Activated CD8-positive, alpha-beta memory T cell treated with anti-CD3 and anti-CD28 coated beads for 48 hours (primary cell): Measurements from ENCODE around the gene FILIP1L.

Source experiments
- DNase-seq, 3 experiments: peaks; one replicate each; pipeline ENCODE4 v3.0.0-alpha.2; 2020; ENCODE audit warnings: low read depth in 2 of 3, low spot score in 2 of 3

The FILIP1L gene

DNA sequence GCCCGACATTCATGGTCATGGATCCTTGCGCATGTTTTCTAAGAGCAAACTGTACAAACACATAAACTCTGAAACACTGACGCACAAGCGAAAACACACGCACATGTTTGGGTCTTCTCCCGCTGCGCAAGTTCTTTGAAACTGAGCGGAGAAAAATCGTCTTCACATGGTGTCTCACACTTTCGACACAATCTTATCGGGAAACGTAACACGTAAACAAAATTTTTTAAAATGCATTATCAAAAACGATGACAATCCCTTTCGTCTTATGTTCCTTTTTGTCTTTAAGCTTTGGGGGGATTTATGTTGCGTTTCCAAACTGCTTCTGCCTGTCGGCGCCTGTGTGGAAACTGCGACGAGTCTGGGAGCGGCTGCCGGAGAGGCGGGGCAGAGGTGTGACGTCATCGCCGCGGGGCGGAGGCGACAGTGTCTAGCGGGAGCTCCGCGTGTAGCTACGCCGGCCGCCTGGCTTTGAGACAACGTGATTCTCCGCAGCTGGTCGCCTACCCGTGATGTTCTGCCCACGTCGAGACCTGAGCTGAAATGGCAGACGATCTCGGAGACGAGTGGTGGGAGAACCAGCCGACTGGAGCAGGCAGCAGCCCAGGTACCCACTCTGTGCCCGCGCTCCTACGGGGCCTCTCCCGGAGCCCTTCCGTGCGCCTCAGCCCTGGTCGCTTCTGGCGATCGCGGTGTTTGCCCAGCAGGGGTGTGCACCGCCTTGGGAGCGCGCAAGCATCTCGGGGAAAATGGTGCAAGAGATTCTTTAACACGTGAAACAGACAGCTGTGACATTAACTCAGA lies 296.7 kb downstream of the FILIP1L start, which contains the start of gene CMSS1:
CMSS1 (plus strand) TSS at position 426 of the 804 bp plus-strand sequence.
- peak; percentile 82 to 97 (median 95) for DNase-seq

GRCh38 chr3:99817047-99817436 lies 297.3 kb downstream of the FILIP1L start:
- DNase-seq, result peak in 1 of 3 experiments; percentile 4

- DNase-seq, result no peak
Observed at GRCh38 chr3:99810403-99810802, 303.9 kb downstream of the FILIP1L start.

DNA sequence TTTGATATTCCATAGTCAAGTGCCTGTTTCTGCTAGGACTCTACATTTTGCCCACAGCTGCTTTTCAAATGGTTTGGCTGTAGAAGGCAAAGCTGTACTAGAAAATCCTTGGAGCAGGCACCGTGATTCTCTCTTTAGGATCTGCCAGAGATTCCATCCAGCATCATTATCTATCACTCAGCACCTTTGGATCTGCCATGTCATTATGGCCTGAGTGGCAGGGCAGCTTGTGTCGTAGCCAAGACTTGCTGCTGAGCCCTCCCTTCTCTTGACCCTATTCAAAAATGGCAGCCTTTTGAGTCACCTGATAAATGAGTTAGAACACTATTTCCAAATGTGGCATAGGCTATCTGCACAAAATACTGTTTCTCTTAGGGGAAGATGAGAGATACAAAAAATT lies 304.7 kb downstream of the FILIP1L start:
- no peak for DNase-seq

DNA sequence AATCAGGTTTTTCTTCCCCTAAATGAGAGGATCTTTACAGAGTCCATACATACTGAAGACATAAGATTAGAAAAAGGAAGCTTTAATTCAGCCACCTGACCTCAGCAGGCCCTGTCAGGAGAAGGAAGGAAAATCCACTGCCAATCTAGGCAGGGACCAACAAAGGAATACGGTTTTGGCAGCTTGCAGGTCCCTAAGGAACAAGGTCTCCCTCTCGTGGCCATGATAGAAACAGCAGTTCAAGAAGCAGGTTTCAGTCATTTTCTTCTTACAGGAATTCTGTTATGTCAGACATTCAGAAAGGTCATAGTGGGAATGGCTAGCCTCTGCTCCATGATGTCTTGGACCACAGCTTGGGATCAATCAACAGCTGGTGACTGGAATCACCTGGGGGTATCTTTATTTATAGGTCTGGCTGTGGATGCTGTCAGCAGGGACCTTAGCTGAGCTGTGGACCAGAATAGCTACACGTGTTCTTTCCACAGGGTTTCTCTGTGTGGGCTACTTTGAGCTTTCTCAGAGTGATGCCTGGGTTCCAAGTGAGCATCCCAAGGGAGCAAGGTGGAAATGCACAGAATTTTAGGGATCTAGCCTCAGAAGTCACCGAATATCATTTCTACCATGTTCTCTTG lies 306.0 kb downstream of the FILIP1L start:
- DNase-seq, result no peak

GRCh38 chr3:99805160-99805559 lies 309.1 kb downstream of the FILIP1L start:
- DNase-seq, result no peak

DNA sequence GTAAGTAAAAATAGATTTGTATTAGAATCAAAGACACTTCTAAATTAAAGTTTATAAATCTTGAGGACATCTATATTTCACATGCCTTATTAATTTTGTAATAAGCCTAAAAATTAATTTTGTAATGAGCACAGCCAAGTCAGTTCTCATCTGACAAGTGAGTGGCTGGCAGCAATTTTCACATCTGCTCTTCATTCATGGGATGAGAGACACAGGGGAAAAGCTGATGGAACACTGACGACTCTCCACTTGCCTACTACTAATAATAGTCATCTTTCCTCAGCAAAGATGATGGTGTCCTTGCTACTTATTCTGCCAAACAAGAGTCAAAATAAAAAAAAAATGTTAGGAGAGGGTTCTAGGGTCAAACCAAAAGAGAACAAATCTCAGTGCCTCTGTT lies 311.0 kb downstream of the FILIP1L start:
- no peak for DNase-seq

DNA sequence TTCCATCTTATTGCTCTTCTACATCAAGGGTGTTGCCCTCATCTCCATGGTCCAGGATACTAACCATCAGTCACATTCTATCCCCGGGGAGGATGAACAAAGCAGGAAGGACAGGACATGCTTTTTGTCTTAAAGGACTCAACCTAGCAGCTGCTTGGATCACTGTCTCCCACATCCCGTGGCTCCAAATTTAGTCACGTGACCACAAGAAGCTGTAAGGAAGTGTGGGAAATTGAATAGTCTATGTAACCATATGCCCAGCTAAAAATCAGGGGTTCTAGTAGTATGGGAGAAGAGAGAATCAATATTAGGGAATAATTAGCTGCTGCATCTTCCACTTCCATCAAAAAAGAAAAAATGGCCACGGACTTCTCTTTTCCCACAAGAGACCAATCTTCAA lies 314.9 kb downstream of the FILIP1L start:
- no peak for DNase-seq

DNA sequence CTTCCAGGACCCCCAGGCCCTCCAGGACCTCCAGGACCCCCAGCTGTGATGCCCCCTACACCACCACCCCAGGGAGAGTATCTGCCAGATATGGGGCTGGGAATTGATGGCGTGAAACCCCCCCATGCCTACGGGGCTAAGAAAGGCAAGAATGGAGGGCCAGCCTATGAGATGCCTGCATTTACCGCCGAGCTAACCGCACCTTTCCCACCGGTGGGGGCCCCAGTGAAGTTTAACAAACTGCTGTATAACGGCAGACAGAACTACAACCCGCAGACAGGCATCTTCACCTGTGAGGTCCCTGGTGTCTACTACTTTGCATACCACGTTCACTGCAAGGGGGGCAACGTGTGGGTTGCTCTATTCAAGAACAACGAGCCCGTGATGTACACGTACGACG lies 318.7 kb downstream of the FILIP1L start:
- no peak for DNase-seq

- no peak for DNase-seq
Observed at GRCh38 chr3:99794485-99794884, 319.8 kb downstream of the FILIP1L start.

- no peak for DNase-seq
Observed at GRCh38 chr3:99789011-99789721, 325.1 kb downstream of the FILIP1L start.
